SK-N-SH treated with all-trans-retinoic acid at 6 μM for 48 hours (cell line): Measurements from ENCODE around the gene NCKAP5.

Experiments
- ATAC-seq: fragments of 200-7000 bp; cut with Tn5 transposase; 3 replicates; pipeline ENCODE4 v1.9.1; 2020; ENCODE audit warnings: mild to moderate bottlenecking, moderate library complexity
- ARNTL ChIP-seq: fragments of 450-650 bp; formaldehyde crosslinking; IDR thresholded peaks from 2 replicates; pipeline ENCODE4 v1.5.0; 2020; ENCODE audit warnings: low read depth, mild to moderate bottlenecking, moderate library complexity, borderline replicate concordance
- BACH2 ChIP-seq: fragments of 250-450 bp; sonication (Bioruptor Pico); IDR thresholded peaks from 2 replicates; pipeline ENCODE4 v1.9.0; 2021; ENCODE audit warnings: mild to moderate bottlenecking, borderline replicate concordance
- CSDC2 ChIP-seq: fragments of 250-450 bp; sonication (Bioruptor Pico); IDR thresholded peaks from 2 replicates; pipeline ENCODE4 v1.5.0; 2020; ENCODE audit warnings: mild to moderate bottlenecking, moderate library complexity
- ESRRG ChIP-seq: fragments of 250-450 bp; sonication (Bioruptor Pico); IDR thresholded peaks from 2 replicates; pipeline ENCODE4 v1.6.1; 2021; ENCODE audit warnings: mild to moderate bottlenecking
- GLIS3 ChIP-seq: fragments of 250-450 bp; sonication (Bioruptor Pico); IDR thresholded peaks from 2 replicates; pipeline ENCODE4 v1.5.0; 2020; ENCODE audit warnings: mild to moderate bottlenecking, moderate library complexity
- ISL1 ChIP-seq: fragments of 250-450 bp; sonication (Bioruptor Pico); IDR thresholded peaks from 2 replicates; pipeline ENCODE4 v2.1.2; 2022; ENCODE audit warnings: mild to moderate bottlenecking, moderate library complexity
- OSR1 ChIP-seq: fragments of 250-450 bp; sonication (Bioruptor Pico); IDR thresholded peaks from 2 replicates; pipeline ENCODE4 v1.8.0; 2022; ENCODE audit warnings: moderate library complexity, mild to moderate bottlenecking, inconsistent platforms
- PPARA ChIP-seq: fragments of 250-450 bp; sonication (Bioruptor Pico); IDR thresholded peaks from 2 replicates; pipeline ENCODE4 v1.5.0; 2020; ENCODE audit warnings: mild to moderate bottlenecking, borderline replicate concordance
- RARB ChIP-seq: fragments of 250-450 bp; sonication (Bioruptor Pico); IDR thresholded peaks from 2 replicates; pipeline ENCODE4 v1.8.0; 2021; ENCODE audit warnings: mild to moderate bottlenecking, moderate library complexity
- SNAI2 ChIP-seq: fragments of 250-450 bp; sonication (Bioruptor Pico); IDR thresholded peaks from 2 replicates; pipeline ENCODE4 v1.5.0; 2020; ENCODE audit warnings: mild to moderate bottlenecking, moderate library complexity
- TCF4 ChIP-seq: fragments of 250-450 bp; sonication (Bioruptor Pico); IDR thresholded peaks from 2 replicates; pipeline ENCODE4 v1.8.0; 2021; ENCODE audit warnings: mild to moderate bottlenecking, moderate library complexity, borderline replicate concordance
- TOX ChIP-seq: fragments of 250-450 bp; sonication (Bioruptor Pico); IDR thresholded peaks from 2 replicates; pipeline ENCODE4 v1.8.0; 2021; ENCODE audit warnings: mild to moderate bottlenecking, moderate library complexity, borderline replicate concordance
- ZC3H10 ChIP-seq: fragments of 250-450 bp; sonication (Bioruptor Pico); IDR thresholded peaks from 2 replicates; pipeline ENCODE4 v1.5.1; 2021; ENCODE audit warnings: mild to moderate bottlenecking, moderate library complexity
- ZFP3 ChIP-seq: fragments of 250-450 bp; sonication (Bioruptor Pico); IDR thresholded peaks from 2 replicates; pipeline ENCODE4 v1.5.0; 2020; ENCODE audit warnings: mild to moderate bottlenecking, moderate library complexity
- ZFP30 ChIP-seq: fragments of 450-650 bp; formaldehyde crosslinking; IDR thresholded peaks from 2 replicates; pipeline ENCODE4 v1.5.0; 2022; ENCODE audit warnings: mild to moderate bottlenecking, moderate library complexity
- ZNF565 ChIP-seq: fragments of 450-650 bp; formaldehyde crosslinking; conservative IDR thresholded peaks from 2 replicates; pipeline ENCODE4 v1.5.0; 2020; ENCODE audit warnings: low read depth, mild to moderate bottlenecking, moderate library complexity
- ZNF70 ChIP-seq: fragments of 450-650 bp; formaldehyde crosslinking; IDR thresholded peaks from 2 replicates; pipeline ENCODE4 v1.5.0; 2020; ENCODE audit warnings: mild to moderate bottlenecking, moderate library complexity
- ZNF8 ChIP-seq: fragments of 450-650 bp; formaldehyde crosslinking; IDR thresholded peaks from 2 replicates; pipeline ENCODE4 v1.5.0; 2020; ENCODE audit warnings: mild to moderate bottlenecking, moderate library complexity
- TF ChIP-seq, protein P1 (sequence below): fragments of 250-450 bp; sonication (Bioruptor Pico); IDR thresholded peaks from 2 replicates; pipeline ENCODE4 v1.5.1; 2020; ENCODE audit warnings: low read depth, mild to moderate bottlenecking, moderate library complexity
- TF ChIP-seq, protein P2 (sequence below): fragments of 250-450 bp; sonication (Bioruptor Pico); IDR thresholded peaks from 2 replicates; pipeline ENCODE4 v1.8.0; 2020; ENCODE audit warnings: mild to moderate bottlenecking, moderate library complexity, borderline replicate concordance
- TF ChIP-seq, protein P3 (sequence below): fragments of 250-450 bp; sonication (Bioruptor Pico); IDR thresholded peaks from 2 replicates; pipeline ENCODE4 v1.8.0; 2021; ENCODE audit warnings: low read depth, mild to moderate bottlenecking, moderate library complexity, borderline replicate concordance
- TF ChIP-seq, protein P4 (sequence below): fragments of 250-450 bp; sonication (Bioruptor Pico); IDR thresholded peaks from 2 replicates; pipeline ENCODE4 v1.5.1; 2021; ENCODE audit warnings: mild to moderate bottlenecking, moderate library complexity
- TF ChIP-seq, protein P5 (sequence below): fragments of 250-450 bp; sonication (Bioruptor Pico); IDR thresholded peaks from 2 replicates; pipeline ENCODE4 v1.5.0; 2020; ENCODE audit warnings: mild to moderate bottlenecking, moderate library complexity

NCKAP5 gene

DNA sequence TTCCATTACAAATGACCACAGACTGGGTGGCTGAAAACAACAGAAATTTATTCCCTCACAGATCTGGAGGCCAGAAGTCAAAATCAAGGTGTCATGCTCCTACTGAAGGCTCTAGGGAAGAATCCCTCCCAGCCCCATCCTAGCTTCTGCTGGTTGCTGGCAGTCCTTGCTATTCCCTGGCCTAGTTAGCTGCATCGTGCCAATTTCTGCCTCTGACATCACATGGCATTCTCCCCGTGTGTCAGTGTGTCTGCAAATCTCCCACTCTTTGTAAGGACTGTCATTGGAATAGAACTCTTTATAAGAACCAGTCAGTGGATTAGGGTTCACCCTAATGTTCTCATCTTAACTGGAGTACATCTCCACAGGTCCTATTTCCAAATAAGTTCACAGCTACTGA is 30.5 kb upstream of the NCKAP5 start:
- TF ChIP-seq, protein P1, sequence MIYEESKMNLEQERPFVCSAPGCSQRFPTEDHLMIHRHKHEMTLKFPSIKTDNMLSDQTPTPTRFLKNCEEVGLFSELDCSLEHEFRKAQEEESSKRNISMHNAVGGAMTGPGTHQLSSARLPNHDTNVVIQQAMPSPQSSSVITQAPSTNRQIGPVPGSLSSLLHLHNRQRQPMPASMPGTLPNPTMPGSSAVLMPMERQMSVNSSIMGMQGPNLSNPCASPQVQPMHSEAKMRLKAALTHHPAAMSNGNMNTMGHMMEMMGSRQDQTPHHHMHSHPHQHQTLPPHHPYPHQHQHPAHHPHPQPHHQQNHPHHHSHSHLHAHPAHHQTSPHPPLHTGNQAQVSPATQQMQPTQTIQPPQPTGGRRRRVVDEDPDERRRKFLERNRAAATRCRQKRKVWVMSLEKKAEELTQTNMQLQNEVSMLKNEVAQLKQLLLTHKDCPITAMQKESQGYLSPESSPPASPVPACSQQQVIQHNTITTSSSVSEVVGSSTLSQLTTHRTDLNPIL: no peak
- TF ChIP-seq TOX (no peak), RARB (CRISPR knock-in tag) (no peak), OSR1 (CRISPR knock-in tag) (no peak), ISL1 (CRISPR knock-in tag) (no peak)
- no peak for ATAC-seq

DNA sequence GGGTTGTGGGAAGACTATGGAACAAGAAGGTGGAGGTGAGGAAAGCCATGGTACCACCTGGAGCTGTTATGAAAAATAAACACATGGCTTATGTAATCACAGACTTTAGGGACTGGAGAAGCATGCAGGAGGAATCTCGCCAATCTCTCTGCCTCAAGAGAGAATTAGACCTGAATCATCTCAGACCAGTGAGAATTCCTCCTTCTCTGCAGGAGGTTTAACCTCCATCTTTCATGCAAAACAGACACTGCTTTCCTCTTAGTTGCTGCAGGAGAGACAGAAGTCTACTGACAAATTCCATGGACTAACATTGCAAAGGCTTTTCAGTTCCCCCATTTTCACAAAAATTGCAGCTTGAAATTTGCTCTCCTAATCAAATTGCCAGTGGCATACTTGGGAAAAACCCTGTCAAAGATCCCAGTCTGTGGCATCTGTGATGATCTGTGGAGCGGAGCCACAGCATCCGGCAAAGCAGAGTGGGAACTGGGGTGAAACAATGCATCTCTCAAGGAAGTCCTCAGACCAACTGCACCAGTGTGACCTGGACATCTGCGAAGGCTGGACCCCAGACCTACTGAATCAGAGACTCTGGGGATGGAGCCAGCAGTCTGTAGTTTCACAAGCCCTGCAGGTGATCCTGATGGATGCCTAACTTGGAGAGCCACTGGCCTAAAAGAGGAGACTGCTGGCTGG is 28.6 kb upstream of the NCKAP5 start:
- ATAC-seq: no peak
- TF ChIP-seq BACH2 (no peak), ZFP3 (CRISPR knock-in tag) (no peak), GLIS3 (CRISPR knock-in tag) (no peak), ZNF565 (no peak), ZFP30 (CRISPR knock-in tag) (no peak), TCF4 (CRISPR knock-in tag) (no peak), OSR1 (CRISPR knock-in tag) (no peak), ZC3H10 (CRISPR knock-in tag) (no peak), ARNTL (CRISPR knock-in tag) (no peak), ISL1 (CRISPR knock-in tag) (no peak), ESRRG (no peak), TOX (no peak), ZNF70 (CRISPR knock-in tag) (no peak), SNAI2 (CRISPR knock-in tag) (no peak)
- TF ChIP-seq, protein P2, sequence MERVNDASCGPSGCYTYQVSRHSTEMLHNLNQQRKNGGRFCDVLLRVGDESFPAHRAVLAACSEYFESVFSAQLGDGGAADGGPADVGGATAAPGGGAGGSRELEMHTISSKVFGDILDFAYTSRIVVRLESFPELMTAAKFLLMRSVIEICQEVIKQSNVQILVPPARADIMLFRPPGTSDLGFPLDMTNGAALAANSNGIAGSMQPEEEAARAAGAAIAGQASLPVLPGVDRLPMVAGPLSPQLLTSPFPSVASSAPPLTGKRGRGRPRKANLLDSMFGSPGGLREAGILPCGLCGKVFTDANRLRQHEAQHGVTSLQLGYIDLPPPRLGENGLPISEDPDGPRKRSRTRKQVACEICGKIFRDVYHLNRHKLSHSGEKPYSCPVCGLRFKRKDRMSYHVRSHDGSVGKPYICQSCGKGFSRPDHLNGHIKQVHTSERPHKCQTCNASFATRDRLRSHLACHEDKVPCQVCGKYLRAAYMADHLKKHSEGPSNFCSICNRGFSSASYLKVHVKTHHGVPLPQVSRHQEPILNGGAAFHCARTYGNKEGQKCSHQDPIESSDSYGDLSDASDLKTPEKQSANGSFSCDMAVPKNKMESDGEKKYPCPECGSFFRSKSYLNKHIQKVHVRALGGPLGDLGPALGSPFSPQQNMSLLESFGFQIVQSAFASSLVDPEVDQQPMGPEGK (CRISPR knock-in tag): no peak
- TF ChIP-seq, protein P3, sequence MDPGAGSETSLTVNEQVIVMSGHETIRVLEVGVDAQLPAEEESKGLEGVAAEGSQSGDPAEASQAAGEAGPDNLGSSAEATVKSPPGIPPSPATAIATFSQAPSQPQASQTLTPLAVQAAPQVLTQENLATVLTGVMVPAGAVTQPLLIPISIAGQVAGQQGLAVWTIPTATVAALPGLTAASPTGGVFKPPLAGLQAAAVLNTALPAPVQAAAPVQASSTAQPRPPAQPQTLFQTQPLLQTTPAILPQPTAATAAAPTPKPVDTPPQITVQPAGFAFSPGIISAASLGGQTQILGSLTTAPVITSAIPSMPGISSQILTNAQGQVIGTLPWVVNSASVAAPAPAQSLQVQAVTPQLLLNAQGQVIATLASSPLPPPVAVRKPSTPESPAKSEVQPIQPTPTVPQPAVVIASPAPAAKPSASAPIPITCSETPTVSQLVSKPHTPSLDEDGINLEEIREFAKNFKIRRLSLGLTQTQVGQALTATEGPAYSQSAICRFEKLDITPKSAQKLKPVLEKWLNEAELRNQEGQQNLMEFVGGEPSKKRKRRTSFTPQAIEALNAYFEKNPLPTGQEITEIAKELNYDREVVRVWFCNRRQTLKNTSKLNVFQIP (CRISPR knock-in tag): no peak
- TF ChIP-seq, protein P4, sequence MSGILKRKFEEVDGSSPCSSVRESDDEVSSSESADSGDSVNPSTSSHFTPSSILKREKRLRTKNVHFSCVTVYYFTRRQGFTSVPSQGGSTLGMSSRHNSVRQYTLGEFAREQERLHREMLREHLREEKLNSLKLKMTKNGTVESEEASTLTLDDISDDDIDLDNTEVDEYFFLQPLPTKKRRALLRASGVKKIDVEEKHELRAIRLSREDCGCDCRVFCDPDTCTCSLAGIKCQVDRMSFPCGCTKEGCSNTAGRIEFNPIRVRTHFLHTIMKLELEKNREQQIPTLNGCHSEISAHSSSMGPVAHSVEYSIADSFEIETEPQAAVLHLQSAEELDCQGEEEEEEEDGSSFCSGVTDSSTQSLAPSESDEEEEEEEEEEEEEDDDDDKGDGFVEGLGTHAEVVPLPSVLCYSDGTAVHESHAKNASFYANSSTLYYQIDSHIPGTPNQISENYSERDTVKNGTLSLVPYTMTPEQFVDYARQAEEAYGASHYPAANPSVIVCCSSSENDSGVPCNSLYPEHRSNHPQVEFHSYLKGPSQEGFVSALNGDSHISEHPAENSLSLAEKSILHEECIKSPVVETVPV: no peak
- TF ChIP-seq, protein P5, sequence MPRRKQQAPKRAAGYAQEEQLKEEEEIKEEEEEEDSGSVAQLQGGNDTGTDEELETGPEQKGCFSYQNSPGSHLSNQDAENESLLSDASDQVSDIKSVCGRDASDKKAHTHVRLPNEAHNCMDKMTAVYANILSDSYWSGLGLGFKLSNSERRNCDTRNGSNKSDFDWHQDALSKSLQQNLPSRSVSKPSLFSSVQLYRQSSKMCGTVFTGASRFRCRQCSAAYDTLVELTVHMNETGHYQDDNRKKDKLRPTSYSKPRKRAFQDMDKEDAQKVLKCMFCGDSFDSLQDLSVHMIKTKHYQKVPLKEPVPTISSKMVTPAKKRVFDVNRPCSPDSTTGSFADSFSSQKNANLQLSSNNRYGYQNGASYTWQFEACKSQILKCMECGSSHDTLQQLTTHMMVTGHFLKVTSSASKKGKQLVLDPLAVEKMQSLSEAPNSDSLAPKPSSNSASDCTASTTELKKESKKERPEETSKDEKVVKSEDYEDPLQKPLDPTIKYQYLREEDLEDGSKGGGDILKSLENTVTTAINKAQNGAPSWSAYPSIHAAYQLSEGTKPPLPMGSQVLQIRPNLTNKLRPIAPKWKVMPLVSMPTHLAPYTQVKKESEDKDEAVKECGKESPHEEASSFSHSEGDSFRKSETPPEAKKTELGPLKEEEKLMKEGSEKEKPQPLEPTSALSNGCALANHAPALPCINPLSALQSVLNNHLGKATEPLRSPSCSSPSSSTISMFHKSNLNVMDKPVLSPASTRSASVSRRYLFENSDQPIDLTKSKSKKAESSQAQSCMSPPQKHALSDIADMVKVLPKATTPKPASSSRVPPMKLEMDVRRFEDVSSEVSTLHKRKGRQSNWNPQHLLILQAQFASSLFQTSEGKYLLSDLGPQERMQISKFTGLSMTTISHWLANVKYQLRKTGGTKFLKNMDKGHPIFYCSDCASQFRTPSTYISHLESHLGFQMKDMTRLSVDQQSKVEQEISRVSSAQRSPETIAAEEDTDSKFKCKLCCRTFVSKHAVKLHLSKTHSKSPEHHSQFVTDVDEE (CRISPR knock-in tag): no peak
- TF ChIP-seq, all 23 proteins: peak for 0

DNA sequence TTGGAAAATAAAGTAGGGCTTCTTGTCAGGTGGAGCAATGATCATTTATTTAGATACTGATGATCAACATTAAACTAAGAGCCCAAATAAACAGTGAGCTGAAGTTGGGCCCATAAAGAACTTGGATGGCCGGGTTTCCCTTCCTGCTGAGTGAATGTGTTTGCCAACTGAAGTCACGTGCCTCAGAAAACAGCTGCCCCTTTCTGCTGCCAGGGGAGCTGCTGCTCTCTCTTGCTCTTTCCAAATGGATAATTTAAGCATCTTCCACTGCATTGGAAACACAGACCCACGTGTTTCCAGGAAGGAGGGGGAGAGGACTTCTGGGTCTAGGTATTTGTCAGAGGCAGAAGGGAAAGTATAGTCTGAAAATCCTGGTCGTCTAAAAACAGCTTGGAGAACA is 22.9 kb upstream of the NCKAP5 start:
- no peak for ATAC-seq
- TF ChIP-seq ZFP30 (CRISPR knock-in tag) (no peak), ESRRG (no peak), CSDC2 (CRISPR knock-in tag) (no peak), PPARA (CRISPR knock-in tag) (no peak), BACH2 (no peak), GLIS3 (CRISPR knock-in tag) (no peak), OSR1 (CRISPR knock-in tag) (no peak), ARNTL (CRISPR knock-in tag) (no peak), TOX (no peak), ZNF8 (CRISPR knock-in tag) (no peak), ZC3H10 (CRISPR knock-in tag) (no peak), ISL1 (CRISPR knock-in tag) (no peak), ZNF565 (no peak), ZNF70 (CRISPR knock-in tag) (no peak), SNAI2 (CRISPR knock-in tag) (no peak), TCF4 (CRISPR knock-in tag) (no peak)
- TF ChIP-seq, protein P2 (CRISPR knock-in tag): no peak
- TF ChIP-seq, protein P4: no peak
